HG02970 (cell line): ENCODE results near the gene B3GNT7.

Experiments used
- ATAC-seq: cut with Tn5 transposase; IDR thresholded peaks from one replicate; pipeline ENCODE4 v1.9.1; 2021; ENCODE audit warnings: mild to moderate bottlenecking, moderate library complexity, moderate number of reproducible peaks; ENCODE audit not compliant: unreplicated experiment, low FRiP score

B3GNT7 gene

DNA sequence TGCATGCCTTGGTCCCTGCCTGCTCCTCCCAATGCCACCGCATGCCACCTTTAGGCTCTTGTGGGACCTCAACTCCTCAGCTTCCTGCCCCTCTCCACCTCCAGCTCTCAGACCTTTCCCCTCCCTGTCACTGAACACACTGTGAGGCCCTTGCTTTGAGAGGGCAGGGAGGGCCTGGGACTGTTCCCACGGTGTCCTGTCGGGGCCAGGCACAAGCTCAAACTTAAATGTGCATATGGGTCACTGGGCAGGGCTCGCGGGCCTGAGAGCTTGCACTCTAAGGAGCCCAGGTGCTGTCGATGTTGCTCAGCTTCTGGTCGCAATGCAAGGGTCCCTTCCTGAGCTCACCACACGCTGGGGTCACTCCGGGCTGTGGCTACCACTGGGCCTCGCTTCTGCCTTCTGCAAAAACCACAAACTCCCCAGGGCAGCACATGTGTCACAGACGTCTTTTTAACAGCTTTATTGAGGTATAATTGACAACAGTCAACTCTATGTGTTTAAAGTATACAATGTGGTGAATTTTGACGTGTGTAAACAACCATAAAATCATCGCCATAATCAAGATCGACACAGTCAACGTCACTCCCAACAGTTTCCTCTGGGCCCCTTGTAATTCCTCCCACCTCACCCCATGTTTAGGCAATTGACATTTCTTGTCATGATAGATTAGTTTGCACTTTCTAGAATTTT is 11.9 kb upstream of the B3GNT7 start:
- no peak for ATAC-seq

DNA sequence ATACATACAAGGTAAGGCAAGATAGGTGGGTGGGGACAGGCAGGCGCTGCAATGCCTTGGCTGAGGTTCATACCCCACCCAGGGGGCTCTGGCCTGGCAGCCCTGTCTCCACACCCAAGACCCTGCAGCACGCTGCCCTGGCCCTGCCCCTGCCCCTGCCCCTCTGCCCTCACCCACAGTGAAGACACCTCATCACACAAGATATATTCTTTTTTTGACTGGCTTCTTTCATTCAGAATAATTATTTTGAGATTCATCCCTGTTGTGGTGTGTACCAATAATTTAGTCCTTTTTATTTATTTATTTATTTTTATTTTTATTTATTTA is 11.4 kb upstream of the B3GNT7 start:
- no peak for ATAC-seq

DNA sequence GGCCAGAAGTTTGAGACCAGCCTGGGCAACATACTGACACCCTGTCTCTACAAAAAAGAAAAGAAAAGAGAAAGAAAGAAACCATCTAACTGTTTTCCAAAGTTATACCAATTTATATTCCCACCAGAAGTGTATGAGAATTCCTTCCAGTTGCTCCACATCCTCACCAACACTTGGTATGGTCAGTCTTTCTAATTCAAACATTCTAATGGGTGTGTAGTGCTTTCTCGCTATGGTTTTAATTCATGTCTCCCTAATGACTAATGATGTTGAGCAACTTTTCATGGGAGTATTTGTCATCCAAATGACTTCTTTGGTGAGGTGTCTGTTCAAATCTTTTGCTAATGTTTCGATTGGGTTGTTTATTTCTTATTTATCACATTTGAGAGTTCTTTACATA is 10.5 kb upstream of the B3GNT7 start:
- no peak for ATAC-seq

DNA sequence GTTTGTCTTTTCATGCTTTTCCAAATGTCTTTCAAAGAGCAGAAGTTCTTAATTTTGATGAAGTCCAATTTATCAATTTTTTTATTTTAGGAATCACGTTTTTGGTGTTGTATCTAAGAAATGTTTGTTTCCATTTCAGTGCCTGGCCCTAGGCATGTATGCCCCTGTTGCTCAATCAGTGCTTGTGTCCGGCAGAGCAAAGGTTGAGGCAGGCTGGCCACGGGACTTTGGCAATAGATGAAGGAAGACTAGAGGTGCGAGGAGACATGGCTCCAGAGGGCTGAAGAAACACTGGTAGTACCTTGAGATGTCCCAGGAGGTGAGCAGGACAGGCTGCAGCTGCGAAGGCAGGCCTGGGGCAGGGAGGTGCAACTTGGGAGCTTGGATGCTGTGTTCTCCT is 10.1 kb upstream of the B3GNT7 start:
- no peak for ATAC-seq

DNA sequence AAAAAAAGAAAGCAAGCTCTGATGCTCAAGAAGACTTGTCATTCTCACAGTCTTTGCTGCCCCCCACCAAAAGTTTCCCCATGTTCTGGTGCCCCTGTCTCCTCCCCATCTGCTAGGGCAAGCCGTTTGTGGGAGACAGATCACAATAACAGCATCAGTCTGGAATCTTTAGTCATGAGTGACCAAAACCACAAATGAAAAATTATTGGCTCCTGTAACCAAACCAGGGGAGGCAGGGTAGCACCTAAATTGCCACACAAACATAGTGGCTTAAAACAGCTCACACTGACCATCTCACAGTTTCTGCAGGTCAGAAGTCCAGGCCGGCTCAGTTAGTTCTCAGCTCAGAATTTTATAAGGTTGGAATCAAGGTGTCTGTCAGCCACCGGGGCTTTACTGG is 9.1 kb upstream of the B3GNT7 start:
- ATAC-seq = no peak

DNA sequence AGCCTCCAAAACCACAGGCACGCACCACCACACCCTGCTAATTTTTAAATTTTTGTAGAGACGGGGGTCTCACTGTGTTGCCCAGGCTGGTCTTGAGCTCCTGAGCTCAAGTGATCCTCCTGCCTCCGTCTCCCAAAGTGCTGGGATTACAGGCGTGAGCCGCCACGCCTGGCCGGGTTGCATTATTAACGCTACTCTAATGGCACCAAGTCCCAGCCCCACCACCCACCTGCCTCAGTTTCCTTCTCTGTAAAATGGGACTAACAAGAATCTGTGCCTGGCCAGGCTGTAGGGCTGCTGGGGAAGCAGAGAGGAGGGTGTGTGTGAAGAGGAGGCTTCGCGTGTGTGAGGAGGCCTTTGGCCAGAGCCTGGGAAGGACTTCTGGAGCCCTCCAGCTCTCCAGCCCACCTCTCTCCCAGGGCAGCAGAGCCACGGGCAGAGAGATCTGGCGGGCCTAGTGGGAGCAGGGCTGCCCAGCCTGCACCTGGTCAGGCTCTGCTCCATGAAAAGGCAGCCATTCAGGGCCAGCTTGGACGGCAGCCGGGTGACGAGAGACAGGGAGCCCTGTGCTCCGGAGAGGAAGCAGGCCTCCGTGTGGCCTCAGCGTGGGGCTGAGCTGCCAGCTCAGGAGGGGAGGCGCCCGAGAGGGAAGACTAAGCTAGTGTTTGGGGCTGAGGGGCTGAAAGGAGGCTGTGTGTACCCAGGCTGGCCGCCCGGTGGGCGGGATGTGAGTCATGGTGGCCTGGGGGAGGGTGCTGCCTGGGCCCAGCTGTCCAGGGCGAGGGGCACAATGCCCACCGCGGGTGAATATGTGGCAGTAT is 7.4 kb upstream of the B3GNT7 start:
- ATAC-seq = no peak

DNA sequence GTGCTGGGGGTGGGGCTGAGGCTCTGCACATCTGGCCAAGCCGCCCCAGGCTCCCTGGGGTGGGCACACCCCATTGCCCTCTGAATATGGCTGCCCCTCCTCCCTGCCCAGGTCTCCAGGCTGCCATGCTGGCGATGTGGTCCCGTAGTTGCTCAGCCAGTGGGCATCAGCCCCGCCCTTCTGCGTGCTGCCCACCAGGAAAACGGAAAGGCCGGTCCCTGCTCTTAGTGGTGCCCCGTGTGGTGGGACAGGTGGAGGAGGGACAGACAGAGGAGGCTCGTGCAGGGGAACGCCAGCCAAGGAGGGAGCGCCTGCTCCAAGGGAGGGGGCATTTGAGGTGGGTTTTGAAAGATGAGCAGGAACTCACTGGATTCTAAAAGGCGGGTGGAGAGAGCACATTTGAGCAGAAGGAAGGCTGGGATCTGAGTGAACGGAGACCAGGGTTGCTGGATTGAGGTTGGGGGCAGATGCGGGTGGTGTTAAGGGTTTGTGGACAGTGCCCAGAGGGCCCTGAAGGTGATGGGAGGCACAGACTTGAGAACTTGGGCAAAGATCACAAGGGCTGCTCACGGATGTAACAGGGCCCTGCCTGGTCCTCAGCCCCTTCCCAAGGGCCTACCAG is 6.7 kb upstream of the B3GNT7 start:
- no peak for ATAC-seq

DNA sequence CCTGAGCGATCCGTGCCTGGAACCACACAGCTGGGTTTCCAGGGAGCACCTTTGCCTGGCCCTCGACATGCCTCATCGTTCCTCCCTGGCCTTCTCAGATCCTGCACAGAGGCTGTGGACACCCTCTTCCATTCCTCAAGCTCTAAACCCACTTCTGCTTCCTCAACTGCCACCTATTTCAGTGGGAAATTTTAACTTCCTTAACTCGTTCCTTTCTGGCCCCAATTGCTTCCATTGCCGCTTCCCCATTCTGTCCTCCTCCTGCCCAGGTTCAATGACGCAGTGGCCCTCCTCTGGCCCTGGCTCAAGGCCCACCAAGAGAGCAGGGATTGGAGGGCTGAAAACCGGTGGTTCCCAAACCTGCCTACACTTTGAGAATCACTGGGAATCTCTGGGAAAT is 4.8 kb upstream of the B3GNT7 start:
- ATAC-seq = no peak

DNA sequence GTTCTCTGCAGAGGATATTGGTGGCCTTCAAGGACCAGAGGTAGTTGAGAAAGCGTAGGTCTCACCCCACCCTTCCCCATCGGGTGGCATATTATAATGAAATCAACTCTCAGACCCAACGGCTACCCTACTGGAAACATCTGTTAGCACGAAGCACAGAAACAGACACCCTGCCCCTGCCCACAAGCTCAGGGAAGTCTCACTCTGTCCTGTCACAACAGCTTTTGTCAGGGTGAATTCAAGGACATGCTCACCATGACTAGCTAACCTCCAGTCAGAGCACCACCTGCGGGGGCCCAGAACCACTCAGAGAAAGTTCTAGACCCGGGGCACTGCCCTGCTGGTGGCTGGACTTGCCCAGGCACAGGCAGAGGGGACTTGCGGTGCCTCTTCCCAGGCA is 3.5 kb upstream of the B3GNT7 start:
- no peak for ATAC-seq

DNA sequence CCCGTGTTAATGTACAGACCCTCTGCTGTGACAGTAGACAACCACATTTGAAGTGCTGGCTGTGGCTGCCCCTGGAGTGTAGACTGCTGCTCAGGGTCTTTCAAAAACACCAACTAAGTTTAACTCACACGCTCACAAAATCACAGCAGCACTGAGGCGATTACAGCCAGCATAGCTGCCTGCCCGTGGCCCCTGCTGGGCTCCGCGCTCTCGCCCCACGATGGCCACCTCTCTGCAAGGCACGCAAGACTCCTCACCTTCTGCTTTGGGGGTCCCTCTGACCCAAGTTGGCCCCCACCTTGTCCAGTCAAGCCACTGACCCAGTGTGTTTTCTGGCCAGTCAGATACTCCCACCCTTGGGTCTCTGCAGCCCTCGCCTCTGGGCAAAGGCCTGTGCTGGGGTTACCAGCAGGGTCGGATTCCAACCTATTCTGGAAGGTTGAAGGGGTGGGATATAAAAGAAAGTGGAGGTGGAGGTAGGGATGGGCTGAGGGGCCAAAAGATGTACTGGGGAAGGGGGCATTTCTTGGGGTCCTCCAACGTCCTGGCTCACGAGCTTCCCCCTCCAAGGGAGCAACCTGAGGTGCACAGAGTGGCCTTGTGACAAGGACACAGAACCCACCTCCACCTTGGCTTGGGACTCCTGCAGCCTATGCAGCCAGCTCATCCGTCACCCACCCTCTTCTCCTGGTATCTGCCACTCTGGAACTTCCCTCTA is 2.9 kb upstream of the B3GNT7 start:
- ATAC-seq = no peak

DNA sequence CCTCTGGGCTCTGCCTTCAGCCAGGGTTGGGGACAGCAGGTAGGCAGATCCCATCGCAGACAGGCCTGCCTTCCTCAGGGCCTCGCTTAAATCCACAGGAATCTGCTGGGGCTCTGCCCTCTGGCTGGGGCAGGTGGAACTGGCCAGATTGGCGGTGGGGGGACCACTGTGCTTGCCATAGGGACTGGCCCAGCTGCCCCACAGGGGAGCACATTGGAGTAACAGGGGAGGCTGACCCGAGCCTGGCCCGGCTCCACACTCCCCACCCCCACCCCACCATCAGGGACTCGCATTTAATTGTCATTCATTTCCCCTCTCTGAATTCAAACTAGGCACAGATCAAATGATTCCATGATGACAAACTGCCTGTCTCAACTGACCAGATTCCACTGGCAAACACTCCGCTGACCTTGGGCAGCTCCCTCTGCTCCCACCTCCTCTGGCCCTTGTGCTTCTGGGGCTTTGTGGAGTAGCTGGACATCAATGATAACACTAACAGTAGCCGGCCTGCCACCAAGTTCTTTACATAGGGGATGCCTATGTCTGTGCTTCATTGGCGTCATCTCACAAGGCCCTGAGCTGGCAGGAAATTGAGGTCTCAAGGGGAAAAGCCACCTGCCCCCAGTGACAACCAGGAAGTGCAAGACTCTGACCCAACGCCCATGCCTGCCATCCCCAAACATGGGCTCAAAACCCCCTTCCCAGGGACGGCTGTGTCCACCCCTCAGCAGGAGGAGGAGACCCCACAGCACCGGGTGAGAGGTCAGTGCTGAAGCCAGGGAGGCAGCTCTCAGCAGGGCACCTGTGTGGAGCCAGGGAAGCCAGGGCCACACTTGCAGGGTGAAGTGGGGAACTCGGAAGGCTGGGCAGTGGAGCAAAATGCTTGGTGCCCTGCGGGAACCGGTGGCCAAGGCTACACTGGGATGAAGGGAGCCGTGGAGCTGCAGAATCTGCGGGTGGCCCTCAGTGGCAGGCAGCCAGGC is 2.1 kb upstream of the B3GNT7 start:
- no peak for ATAC-seq

DNA sequence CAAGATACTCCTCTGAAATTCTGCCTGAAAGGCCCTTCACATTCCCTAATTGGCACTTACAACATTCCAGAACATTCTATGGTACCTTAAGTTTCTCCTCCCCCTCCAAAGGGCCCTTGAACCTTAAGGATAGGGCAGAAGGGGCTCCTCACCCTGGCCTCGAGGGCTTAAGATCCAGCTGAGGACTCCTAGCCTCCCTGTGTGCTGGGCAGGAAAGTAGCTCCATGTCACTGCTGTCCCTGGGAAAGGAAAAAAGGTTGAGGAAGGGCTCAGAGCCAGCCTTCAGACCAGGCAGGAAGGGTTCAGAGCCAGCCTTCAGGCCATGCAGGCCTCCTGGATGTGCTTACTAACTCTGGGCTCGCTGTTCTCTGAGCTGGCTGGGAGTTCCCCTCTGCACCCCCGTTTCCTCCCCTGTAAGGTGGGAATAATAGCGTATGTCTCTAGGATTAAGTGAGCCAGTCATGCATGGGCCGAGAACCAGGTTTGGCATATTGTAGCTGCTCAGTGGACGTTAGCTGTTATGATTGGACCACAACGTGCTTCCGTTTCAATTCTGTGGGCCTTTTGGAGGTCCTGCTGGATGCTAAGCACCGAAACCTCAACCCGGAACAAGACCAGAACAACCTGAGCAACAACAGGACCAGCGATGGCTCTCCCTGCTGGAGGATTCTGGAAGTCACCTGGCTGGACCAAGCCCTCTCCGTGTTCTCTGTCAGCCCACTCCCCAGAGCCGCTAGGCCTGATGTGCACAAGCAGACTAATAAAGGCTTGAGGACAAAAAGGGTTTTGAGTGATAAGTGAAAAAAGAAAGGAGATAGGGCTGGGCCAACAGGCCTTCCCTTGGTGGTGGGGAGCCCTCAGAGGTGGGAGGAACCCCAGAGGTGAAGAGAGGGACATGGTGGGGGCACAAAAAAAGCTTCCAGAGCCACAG is 1.0 kb upstream of the B3GNT7 start:
- peak; percentile 39 for ATAC-seq

DNA sequence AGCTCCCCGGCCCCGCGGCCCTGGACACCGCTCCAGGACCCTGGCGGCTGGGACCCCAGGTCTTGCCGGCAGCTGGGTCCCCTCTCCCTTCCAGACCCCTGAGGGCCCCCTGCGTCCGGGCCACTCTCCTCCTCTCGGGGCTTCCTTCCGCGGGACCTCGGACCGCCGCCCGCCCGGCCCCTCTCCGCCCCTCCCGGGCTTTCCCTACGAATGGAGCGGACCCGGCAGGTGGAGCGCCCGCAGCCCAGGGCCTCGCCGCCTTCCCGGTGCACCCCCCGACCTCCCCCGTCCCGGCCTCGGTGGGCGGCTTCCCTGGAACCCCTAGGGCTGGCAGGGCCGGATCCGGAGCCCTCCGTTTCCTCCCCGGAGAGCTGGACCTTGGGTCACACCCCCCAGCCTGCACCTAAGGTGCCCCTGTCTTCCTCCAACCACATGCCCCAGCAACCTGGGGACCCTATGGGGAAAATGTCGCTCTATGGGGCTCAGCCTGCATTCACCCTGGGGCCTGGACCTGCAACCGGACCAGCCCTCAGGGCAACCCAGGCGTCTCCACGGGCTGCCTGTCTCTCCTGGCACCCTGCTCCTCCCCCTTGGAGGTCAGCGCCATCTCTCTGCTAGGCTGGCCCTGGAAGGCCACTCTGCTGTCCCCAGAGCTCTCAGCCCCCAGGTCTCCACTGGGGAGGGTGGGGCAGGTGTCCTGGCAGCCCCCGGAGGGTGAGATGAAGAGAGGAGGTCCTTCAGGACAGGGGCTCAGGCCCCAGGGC is 730 bp downstream of the B3GNT7 start:
- no peak for ATAC-seq

DNA sequence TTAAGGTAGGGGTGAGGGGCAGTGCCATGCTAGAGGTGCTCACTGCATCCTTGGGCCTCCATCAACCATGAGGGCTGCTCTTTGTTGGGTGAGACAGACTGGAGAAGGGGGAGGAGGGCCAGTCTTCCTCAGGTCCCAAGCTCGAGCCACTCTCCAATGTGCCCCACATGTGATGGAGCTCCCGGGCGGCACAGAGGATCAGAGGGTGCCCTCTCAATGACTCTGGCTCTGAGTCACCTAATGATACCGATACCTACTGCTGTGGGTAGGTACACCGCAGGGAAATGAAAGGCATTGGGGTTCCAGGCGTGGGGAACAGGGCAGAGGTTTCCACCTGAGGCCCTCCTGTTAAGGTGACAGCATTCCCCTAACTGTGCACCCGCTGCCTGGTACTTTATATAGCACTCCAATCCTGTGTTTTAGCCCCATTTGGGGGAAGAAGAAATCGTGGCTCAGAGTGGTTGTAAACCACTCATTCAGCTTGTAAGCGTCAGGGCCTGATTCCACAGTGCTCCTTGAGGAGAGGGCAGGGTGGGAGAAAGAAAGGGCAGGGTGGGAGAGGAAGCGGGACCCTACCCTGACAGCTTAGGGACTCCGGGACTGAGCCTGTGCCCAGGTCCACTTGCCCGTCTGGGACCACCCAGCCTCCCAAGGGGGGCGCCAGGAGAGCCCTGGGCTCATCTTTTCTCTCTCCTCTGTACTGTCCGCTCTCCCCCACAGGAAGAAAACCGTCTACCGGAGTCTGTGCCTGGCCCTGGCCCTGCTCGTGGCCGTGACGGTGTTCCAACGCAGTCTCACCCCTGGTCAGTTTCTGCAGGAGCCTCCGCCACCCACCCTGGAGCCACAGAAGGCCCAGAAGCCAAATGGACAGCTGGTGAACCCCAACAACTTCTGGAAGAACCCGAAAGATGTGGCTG is 1.8 kb downstream of the B3GNT7 start:
- no peak for ATAC-seq

DNA sequence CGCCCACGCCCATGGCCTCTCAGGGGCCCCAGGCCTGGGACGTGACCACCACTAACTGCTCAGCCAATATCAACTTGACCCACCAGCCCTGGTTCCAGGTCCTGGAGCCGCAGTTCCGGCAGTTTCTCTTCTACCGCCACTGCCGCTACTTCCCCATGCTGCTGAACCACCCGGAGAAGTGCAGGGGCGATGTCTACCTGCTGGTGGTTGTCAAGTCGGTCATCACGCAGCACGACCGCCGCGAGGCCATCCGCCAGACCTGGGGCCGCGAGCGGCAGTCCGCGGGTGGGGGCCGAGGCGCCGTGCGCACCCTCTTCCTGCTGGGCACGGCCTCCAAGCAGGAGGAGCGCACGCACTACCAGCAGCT is 2.4 kb downstream of the B3GNT7 start:
- no peak for ATAC-seq

DNA sequence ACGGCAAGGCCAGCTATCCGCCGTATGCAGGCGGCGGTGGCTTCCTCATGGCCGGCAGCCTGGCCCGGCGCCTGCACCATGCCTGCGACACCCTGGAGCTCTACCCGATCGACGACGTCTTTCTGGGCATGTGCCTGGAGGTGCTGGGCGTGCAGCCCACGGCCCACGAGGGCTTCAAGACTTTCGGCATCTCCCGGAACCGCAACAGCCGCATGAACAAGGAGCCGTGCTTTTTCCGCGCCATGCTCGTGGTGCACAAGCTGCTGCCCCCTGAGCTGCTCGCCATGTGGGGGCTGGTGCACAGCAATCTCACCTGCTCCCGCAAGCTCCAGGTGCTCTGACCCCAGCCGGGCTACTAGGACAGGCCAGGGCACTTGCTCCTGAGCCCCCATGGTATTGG is 3.1 kb downstream of the B3GNT7 start:
- no peak for ATAC-seq
